ENCODE results near the gene CSNK2A2.

The CSNK2A2 gene

GRCh38 chr16:58194790-58195189 is 3.1 kb downstream of the CSNK2A2 start:
- DNase-seq (ENCODE audit: insufficient read length, low spot score) = no peak
- no peak for FAIRE-seq
- TF ChIP-seq, protein P1, sequence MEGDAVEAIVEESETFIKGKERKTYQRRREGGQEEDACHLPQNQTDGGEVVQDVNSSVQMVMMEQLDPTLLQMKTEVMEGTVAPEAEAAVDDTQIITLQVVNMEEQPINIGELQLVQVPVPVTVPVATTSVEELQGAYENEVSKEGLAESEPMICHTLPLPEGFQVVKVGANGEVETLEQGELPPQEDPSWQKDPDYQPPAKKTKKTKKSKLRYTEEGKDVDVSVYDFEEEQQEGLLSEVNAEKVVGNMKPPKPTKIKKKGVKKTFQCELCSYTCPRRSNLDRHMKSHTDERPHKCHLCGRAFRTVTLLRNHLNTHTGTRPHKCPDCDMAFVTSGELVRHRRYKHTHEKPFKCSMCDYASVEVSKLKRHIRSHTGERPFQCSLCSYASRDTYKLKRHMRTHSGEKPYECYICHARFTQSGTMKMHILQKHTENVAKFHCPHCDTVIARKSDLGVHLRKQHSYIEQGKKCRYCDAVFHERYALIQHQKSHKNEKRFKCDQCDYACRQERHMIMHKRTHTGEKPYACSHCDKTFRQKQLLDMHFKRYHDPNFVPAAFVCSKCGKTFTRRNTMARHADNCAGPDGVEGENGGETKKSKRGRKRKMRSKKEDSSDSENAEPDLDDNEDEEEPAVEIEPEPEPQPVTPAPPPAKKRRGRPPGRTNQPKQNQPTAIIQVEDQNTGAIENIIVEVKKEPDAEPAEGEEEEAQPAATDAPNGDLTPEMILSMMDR (IDR thresholded peaks at IDR 0.05; ENCODE audit: insufficient read depth, missing control alignments) = no peak

DNA sequence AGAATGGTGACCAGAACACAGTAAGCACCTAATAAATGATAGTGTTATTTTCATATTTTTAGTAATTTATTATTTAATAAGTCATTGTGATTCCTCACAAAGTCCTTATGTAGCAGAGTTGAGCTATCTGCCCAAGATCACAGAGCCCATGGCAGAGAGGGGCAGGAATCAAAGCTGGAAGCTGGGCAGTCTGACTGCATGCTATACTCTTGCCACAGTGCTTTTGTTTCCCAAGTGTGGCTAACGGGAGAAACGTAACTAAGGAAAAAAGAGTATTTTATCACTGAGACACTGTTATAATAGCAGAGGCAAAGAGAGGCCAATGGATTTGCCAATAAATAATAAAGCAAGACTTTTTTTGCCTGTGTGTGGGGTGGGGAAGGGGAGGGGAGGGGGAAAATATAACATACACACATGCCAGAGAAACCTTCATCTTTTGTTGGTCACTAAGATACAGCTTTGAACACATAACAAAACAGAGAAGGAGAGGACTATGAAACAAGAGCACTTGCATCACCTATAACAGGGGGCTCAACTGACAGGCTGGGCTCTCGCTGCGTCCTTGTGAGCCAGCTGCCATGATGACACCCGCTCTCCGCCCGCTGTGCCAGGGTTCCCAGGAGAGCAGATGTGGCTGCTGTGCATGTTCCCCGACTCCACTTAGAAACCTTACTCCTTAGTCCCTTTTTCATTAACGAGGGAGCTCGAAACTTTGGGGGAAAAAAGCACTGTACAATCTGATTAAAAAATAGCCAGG is 10.1 kb downstream of the CSNK2A2 start:
- DNase-seq (ENCODE audit: insufficient read length, low spot score) (no peak), FAIRE-seq (no peak)
- TF ChIP-seq, protein P1 (IDR thresholded peaks at IDR 0.05; ENCODE audit: insufficient read depth, missing control alignments) = no peak

- no peak for FAIRE-seq
- DNase-seq (ENCODE audit: insufficient read length, low spot score) = no peak
- TF ChIP-seq, protein P1 (IDR thresholded peaks at IDR 0.05; ENCODE audit: insufficient read depth, missing control alignments) = no peak
Measured at GRCh38 chr16:58187092-58187491, 10.8 kb downstream of the CSNK2A2 start.

- FAIRE-seq = no peak
- TF ChIP-seq, protein P1 (IDR thresholded peaks at IDR 0.05; ENCODE audit: insufficient read depth, missing control alignments) = no peak
- no peak for DNase-seq (ENCODE audit: insufficient read length, low spot score)
Measured at GRCh38 chr16:58186176-58186944, 11.5 kb downstream of the CSNK2A2 start.

GRCh38 chr16:58177353-58177710 is 20.6 kb downstream of the CSNK2A2 start:
- TF ChIP-seq, protein P1 (IDR thresholded peaks at IDR 0.05; ENCODE audit: insufficient read depth, missing control alignments) = no peak
- FAIRE-seq (no peak), DNase-seq (ENCODE audit: insufficient read length, low spot score) (no peak)

- FAIRE-seq = no peak
- TF ChIP-seq, protein P1 (IDR thresholded peaks at IDR 0.05; ENCODE audit: insufficient read depth, missing control alignments) = no peak
- no peak for DNase-seq (ENCODE audit: insufficient read length, low spot score)
Measured at GRCh38 chr16:58176608-58177352, 21.1 kb downstream of the CSNK2A2 start.

Measured in D721Med (cell line).